ENCODE measurements around the gene CDK8. TPM values are rescaled to one million over a fixed set of nuclear protein-coding genes. Genes with fewer than 3 reads are reported as not detected.

CDK8 gene
- total RNA-seq (2021; fragmentation: NEBNext Ultra II Directional; extraction: Animal tissue kit (Norgen Biotek cat#: 25700)), result 10 to 100 TPM; 15.1 to 19.3 (median 17.4) TPM
- long read RNA-seq, partial matches to known transcripts, result 8 of 15 reads
- long read RNA-seq, other reads (novel, unspliced or antisense), result 4 of 15 reads

DNA sequence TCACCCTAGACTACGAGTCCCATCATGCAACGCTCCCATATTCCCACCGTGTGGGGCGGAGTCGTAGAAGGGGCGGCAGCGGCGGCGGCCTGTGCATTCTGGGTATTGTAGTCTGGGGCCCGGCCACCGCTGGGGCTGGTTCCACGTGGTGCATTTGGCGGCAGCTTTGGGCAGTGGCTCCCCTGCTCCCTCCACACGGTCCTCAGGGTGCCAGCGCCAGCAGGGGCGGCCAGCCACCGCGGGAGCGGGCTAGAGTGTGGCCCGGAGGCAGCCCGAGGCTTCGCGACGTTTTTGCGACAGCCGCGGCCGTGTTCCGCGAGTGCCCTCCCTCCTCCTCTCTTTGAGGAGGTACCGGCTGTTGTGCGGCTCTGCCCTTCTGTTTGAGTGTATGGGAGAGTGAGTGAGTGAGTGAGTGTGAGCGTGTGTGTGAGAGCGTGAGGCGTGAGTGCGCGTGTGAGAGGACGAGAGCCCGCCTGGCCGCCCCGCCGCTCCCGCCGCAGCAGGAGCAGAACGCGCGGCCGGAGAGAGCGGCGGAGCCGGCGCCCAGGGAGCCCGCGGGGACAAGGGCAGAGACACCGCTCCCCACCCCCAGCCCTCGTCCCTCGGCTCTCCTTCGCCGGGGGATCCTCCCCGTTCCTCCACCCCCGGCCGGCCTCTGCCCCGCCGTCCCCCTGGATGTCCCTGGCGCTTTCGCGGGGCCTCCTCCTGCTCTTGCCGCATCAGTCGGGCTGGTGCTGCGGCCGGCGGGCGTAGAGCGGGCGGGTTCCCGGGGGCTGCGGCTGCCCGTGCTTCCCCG is at the start of gene CDK8:
TSS of gene CDK8 (plus strand) at position 343 of the 796 bp plus-strand sequence. CDS start 513 bp downstream, outside the sequence.
- DNase-seq, result peak; percentile 89
- Mint-ChIP-seq H3K4me1 (ENCODE audit: low read depth) (peaks cover 36% of the 10 kb centered on the region), H3K4me3 (peak within 1 kb of the TSS; percentile 92), H3K9me3 (no peaks in the 10 kb centered on the region), H3K27me3 (ENCODE audit: insufficient read depth) (no peaks in the 10 kb centered on the region), H3K27ac (peak within 1 kb of the TSS; percentile 82), H3K36me3 (ENCODE audit: low read depth) (no peaks in the 10 kb centered on the region)
- no peak for TF ChIP-seq CTCF (IDR thresholded peaks at IDR 0.05)

- peaks cover 19% of the 10 kb centered on the region for H3K36me3 Mint-ChIP-seq (ENCODE audit: low read depth)
Measured at GRCh38 chr13:26208287-26208686, 45.6 kb upstream of the CDK8 start.

GRCh38 chr13:26213345-26213744 is 40.6 kb upstream of the CDK8 start:
- Mint-ChIP-seq H3K36me3 (ENCODE audit: low read depth) (peaks cover 42% of the 10 kb centered on the region), H3K4me3 (no peak overlapping the region), H3K27ac (no peak overlapping the region), H3K4me1 (ENCODE audit: low read depth) (no peaks in the 10 kb centered on the region), H3K9me3 (no peaks in the 10 kb centered on the region), H3K27me3 (ENCODE audit: insufficient read depth) (no peaks in the 10 kb centered on the region)
- DNase-seq, result no peak
- no peak for TF ChIP-seq CTCF (IDR thresholded peaks at IDR 0.05)

More at GRCh38 chr13:26208287-26208686, 45.6 kb upstream of the CDK8 start:
- Mint-ChIP-seq H3K9me3 (no peaks in the 10 kb centered on the region), H3K27ac (no peak overlapping the region), H3K27me3 (ENCODE audit: insufficient read depth) (no peaks in the 10 kb centered on the region), H3K4me3 (no peak overlapping the region), H3K4me1 (ENCODE audit: low read depth) (peaks cover 3% of the 10 kb centered on the region)
- TF ChIP-seq CTCF (IDR thresholded peaks at IDR 0.05), result no peak
- no peak for DNase-seq

DNA sequence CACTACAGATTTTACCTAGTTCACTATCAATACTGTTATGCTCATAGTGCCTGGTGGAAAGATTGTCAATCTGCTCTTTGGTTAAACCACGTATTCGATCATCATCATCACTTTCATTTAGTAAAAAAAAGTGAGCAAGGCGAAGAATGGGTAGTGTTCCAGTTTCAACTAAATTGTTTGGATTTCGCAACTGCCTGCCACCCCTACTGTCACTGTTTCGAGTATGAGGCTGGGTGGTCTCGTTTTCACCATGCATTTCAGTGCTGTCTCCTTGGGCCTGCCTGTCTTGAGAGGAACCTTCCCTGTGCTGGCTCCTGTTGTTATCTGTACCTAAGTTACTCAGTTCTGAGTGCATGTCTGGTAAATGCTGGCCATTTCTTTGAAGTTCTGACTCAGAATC is 39.9 kb upstream of the CDK8 start:
- no peak overlapping the region for H3K27ac Mint-ChIP-seq
- H3K4me1 Mint-ChIP-seq (ENCODE audit: low read depth), result no peaks in the 10 kb centered on the region
- no peaks in the 10 kb centered on the region for H3K9me3 Mint-ChIP-seq
- H3K27me3 Mint-ChIP-seq (ENCODE audit: insufficient read depth), result no peaks in the 10 kb centered on the region
- no peak for TF ChIP-seq CTCF (IDR thresholded peaks at IDR 0.05)
- peaks cover 40% of the 10 kb centered on the region for H3K36me3 Mint-ChIP-seq (ENCODE audit: low read depth)
- H3K4me3 Mint-ChIP-seq, result no peak overlapping the region
- DNase-seq, result no peak

GRCh38 chr13:26216042-26216441 is 37.9 kb upstream of the CDK8 start:
- Mint-ChIP-seq H3K4me3 (no peak overlapping the region), H3K9me3 (no peaks in the 10 kb centered on the region), H3K27ac (no peak overlapping the region), H3K27me3 (ENCODE audit: insufficient read depth) (no peaks in the 10 kb centered on the region), H3K36me3 (ENCODE audit: low read depth) (peaks cover 51% of the 10 kb centered on the region), H3K4me1 (ENCODE audit: low read depth) (peaks cover 18% of the 10 kb centered on the region)
- no peak for TF ChIP-seq CTCF (IDR thresholded peaks at IDR 0.05)
- DNase-seq, result no peak
